Fibroblast of skin of right quadriceps (primary cell): ENCODE results near the gene AKR7A2.

ENCODE experiments used
- DNase-seq: peaks from one replicate; pipeline ENCODE4 v3.0.0-alpha.2; 2013

The AKR7A2 gene

DNA sequence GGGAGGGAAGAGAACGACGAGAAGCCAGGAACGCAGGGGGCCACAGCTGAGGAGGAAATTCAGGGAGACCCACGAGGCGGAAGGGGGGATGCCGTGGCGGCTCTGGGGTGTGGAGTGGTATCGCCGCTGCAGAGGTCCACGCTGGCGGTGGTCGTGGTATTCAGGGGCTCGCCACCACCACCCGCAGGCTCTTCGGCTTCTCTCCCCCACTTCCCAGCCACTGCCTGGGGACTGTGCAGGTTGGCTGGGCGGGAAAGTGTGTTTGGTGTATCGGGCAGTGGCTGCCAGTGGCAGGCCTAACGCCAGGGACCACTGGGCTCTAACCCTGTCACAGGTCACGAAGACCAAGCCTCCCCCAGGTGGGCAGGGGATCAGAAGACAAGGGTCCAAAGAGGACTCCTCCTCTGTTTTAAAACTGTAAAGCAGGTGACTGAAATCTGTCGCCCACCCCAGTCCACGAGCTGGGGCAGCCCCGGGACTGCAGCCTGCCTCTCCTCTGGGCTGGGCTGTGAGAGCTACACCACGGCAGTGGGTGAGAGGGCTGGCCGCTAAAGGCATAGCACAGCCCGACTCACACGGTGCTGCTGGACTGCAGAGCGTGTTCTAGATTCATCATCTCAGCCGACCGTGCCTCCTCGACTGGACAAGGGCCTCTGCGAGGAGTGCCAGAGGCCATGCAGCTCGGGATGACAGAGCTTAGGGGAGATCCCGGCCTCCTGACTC, 31.1 kb upstream of the AKR7A2 start:
- peak; percentile 28 for DNase-seq

DNA sequence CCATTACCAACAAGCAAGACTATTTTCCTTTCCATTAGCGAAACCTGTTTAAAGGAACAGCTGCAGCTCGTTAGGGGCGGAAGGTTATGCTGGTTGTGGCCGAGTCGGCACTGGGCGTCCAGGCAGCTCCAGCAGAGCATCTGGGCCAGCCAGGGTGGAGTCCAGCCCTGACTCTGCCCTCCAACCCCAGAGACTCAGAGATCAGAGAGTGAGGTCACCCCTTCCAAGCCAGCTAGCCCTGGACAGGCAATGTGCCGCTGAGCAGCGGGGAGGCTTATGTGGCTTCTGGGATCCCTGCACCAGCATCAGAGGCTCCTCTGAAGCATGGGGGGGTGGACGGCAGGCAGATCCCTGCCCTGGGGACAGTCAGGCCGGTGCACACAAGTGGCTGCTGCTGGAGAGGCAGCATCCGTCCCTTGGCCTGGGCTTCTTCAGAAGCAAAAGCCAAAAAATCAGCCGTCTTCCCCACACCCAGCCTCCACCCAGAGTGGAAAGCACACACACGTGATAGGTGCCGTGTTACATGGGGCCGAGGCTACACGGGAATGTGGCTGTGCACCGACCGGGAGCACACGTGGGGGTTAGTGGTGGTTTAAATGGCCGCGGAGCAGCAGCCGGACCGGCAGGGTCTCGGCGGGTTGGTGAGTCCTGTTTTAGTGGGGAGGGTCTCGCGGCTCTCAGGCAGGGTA, 30.3 kb upstream of the AKR7A2 start:
- DNase-seq: no peak

DNA sequence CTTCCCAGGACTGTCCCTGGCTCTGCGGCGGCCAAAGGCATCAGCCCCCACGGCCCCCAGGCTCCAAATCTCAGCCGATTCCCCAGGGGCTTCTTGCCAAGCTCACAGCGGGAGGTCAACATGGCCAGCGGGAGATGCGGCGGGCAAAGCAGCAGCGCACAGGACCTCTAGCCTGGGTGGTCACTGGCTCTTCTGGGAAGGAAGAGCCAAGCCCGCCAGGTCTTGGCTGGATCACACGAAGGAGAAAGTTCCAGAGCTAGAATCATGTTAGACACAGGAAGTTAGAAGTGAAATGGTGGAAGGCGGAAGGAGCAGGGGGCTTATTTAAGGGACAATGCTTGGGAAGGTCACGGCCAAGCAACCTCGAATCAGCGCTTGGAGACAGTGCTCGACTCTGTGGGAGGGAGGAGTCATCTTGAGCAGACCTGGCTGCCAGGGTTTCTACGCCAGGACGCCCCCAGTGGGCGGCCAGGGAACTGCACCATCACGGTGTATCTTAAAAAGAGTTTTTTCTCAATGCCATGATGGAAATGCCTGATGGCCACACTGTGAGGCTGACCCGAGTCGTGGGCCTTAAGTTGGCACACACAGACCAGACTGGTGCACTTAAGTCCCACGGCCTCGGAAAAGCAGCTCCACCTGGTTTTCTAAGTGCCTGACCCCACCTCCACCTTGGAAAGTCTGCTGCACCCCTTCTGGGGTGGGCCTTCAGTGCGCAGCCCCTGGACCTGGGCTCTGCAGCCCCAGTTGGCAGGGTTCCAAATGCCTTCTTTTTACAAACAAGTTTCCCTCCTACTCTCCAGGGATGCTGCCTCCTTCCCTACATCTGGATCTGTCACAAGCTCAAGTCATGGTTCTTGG, 29.5 kb upstream of the AKR7A2 start:
- DNase-seq: peak; percentile 63

DNA sequence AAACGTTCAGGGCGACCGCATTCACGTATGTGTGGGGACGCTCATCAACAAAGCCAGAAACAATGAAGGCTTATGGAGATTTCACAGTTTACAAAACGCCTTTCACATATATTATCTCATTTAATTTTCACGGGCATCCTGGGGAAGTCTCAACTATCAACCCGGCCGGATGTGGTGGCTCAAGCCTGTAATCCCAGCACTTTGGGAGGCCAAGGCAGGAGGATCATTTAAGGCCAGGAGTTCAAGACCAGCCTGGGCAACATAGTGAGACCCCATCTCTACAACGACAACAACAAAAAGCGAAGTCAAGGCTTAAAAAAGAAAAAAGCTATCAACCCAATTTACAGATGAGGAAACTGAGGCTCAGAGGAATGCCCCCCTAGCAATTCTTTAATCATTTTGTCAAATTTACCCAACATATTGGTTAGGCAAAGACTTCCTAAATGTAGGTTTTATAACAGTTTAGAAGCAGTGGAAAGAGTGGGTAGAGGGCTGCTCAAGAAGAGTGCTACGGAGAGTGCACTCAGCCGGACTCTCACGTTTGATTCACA, 28.5 kb upstream of the AKR7A2 start:
- no peak for DNase-seq

GRCh38 chr1:19339214-19339861, 27.4 kb upstream of the AKR7A2 start:
- DNase-seq: no peak

DNA sequence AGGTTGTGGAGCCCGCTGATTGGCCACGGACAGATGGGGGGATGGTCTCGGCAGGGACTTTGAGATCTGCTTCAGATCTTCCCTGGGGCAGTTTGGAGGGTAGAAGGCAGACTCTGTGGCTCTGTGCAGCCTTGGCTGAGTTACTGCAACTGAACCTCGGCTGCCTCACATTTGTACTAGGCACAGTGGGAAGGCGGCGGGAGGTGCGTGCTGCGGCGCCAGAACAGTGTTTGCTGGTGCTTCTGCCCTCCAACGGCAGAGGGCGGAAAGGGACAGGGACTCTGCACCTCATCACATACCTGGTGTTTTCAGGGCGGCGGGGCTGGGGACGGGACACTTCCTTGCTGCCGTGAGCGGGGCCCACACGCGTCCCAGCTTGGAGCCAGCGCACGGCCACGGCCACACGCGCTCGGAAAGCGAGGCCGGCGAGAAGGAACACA, 26.4 kb upstream of the AKR7A2 start:
- DNase-seq: peak; percentile 49

GRCh38 chr1:19337289-19337688, 25.3 kb upstream of the AKR7A2 start:
- no peak for DNase-seq

DNA sequence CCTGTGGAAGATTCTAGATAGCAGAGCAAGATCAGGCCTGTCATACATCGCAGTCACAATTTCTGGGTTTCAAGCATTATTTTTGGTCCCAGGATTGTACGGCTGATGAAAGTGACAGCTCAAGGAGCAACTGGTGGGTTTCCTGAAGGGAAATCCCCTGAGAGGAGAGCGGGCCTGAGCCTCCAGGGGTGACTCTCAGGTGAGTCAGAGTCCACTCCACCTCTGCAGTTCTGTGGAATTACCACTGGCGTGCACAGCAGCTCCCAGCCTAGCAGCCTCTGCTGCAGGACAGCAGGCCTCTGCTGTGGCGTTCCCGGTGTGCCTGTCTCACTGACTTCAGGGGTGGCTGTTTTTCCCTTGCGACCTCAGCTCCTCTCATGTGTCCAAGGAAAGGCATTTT, 24.6 kb upstream of the AKR7A2 start:
- DNase-seq: no peak

DNA sequence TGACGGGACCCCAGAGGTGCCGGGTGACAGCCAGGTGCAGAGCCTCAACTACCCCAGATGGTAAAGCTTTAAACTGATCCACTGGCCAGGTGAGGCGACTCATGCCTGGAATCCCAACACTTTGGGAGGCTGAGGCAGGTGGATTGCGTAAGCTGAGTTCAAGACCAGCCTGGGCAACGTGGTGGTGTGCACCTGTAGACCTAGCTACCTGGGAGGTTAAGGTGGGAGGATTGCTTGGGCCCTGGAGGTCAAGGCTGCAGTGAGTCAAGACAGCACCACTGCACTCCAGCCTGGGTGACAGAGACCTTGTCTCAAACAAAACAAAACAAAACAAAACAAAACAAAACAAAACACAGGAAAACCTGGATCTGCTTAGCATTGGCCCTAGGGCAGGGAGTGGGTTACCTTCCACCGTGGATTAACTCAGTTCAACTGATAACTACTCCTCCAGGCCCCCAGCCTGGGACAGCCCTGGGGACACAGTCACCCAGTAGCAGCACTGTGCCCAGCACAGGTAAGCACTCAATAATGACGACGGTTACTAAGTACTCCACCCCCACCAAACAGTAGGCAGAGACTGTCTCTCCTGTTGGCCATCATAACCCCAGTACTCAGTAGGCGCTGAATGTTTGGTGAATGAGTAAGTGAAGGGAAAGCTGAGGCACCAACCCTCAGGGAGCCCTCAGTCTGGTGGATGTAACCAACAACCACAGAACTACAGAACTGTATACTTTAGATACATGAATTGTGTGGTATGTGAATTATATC, 21.8 kb upstream of the AKR7A2 start:
- DNase-seq: peak; percentile 17

- DNase-seq: no peak
These were observed 20.9 kb upstream of the AKR7A2 start for GRCh38 chr1:19332832-19333231.

GRCh38 chr1:19331262-19331878, 19.4 kb upstream of the AKR7A2 start:
- no peak for DNase-seq

DNA sequence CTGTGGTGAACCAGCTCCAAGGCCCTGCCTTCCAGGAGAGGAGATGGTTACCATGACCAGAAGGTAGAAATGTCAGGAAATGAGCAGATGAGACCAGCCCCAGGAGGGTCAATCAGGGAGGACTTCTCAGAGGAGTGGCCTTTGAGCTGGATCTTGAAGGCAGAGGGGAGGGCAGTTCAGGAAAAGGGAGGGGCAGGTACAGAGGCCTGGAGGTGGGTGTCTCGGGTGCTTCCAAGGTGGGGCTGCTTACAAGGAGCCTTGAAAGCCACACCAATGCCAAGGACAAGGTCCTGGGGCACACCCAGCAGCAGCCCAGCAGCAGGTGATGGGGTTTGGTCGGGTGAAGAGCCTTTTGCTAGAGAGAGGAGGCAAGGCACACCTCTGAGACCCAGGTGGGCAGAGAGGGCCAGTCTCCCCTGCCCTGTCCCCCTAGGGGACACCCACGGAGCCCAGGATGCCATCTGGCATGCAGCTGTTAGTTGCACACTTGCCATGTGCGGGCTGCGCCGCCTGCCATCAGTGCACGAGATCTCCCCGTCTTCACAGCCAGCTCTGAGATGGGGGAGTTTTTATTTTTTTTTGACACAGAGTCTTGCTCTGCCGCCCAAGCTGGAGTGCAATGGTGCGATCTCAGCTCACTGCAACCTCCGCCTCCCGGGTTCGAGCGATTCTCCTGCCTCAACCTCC, 18.6 kb upstream of the AKR7A2 start:
- DNase-seq: no peak

GRCh38 chr1:19329611-19330010, 17.7 kb upstream of the AKR7A2 start:
- no peak for DNase-seq

DNA sequence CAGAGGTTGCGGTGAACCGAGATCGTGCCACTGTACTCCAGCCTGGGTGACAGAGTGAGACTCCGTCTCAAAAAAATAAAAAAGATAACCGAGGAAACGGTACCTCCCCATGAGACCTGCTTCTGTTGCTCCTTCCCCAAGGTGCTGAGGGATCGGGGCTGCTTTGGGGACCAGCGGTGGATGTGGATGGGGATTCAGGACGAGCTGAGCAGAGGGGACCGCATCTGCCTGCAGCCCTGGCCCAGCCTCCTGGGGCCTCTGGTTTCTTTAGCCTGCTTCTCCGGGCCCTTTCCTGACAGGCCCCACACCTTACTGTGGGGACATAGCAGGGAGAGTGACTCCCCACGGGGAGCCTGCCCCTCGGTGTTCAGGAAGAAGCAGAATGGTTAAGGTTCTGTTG, 17.2 kb upstream of the AKR7A2 start:
- DNase-seq: no peak

DNA sequence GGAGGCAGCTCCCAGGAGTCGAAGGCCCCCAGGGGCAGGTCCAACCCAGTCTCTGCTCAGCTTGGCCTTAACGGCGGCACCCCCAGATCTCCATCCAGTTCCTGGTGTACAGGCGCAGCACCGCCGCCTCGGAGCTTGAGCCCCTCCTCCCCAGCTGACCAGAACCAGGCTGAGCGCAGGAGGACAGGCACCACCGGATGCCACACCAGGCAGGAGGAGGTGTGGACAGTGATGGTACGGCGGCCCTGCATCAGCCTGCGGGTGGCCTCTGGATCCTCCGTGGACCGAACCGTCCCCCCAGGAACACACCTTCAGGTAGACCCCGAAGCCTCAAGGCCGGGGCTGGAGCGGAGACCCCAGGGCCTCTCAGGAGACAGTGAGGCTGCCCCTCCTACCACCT, 16.5 kb upstream of the AKR7A2 start:
- DNase-seq: no peak

DNA sequence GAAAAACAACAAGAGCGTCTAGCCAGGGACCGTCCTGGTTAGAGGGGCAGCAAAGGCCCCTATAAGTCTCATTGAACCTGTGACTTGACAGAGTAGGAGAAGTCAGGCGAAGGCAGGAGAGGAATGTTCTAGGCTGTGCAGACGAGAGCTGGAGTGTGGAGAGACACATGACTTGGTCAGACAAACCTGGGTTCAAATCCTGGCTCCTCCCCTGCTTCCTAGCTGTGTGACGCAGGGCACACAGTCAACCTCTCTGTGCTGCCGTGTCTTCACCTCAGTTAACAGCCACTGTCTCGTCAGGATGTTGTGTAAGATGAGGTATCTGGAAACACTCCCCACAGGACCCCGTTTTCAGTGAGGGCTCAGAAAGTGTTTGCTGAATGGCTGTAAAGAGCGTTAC, 15.8 kb upstream of the AKR7A2 start:
- DNase-seq: no peak

- no peak for DNase-seq
These were observed 15.4 kb upstream of the AKR7A2 start for GRCh38 chr1:19327301-19327700.

GRCh38 chr1:19326748-19327065, 14.8 kb upstream of the AKR7A2 start:
- DNase-seq: no peak

DNA sequence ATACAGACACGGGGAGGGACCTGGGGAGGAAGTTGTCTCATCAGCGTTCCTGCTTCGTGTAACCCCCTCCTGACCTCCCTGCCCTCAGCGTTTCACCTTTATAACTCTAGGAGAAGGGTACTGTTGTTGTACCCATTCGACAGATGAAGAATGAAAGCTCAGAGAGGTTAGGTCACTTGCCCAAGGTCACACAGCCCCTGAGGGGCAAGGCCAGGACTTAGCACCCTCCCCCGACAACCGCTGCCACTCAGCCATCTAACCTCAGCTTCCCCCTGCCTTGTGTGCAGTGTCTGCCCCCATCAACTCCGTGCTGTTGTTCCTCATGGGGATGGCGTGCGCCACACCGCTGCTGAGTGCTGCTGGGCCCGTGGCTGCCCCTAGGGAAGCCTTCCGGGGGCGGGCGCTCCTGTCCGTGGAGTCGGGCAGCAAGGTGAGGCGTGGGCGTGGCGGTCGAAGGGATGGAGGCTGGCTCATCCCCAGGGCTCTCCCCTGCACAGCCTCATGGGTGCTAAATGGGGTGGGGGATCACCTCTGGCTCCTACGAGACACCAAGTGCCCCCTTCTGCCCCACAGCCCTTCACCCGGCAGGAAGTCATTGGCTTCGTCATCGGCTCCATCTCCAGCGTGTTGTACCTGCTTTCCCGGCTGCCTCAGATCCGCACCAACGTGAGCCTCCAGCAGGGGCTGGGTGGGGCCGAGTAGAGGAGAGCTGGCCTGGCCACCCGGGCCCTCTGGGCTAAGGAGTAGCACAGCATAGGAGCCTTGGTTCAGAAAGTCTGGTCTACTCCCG, 14.2 kb upstream of the AKR7A2 start:
- no peak for DNase-seq

- DNase-seq: no peak
These were observed 13.5 kb upstream of the AKR7A2 start for GRCh38 chr1:19325368-19325957.
